Fibroblast of mammary gland (primary cell): ENCODE data around the gene IL13.

Source experiments
- DNase-seq: peaks from one replicate; pipeline ENCODE4 v3.0.0-alpha.2; 2010; ENCODE audit warnings: low read depth
- H3K4me3 ChIP-seq: 2 replicates; pipeline ENCODE4 v1.5.1; 2011; ENCODE audit warnings: low read depth, mild to moderate bottlenecking, low read length, moderate library complexity; ENCODE audit not compliant: control insufficient read depth
- CTCF ChIP-seq: conservative IDR thresholded peaks from 2 replicates; pipeline ENCODE4 v1.5.1; 2011; ENCODE audit warnings: low read depth, low read length, inconsistent platforms; ENCODE audit not compliant: control insufficient read depth, insufficient read depth

IL13 gene

GRCh38 chr5:132681983-132682382 lies 24.0 kb downstream of the IL13 start:
- no peak for TF ChIP-seq CTCF
- DNase-seq, result no peak
- no peak overlapping the region for H3K4me3 ChIP-seq

- no peak for TF ChIP-seq CTCF
- no peak overlapping the region for H3K4me3 ChIP-seq
- peak; percentile 33 for DNase-seq
Observed at GRCh38 chr5:132684491-132684890, 26.5 kb downstream of the IL13 start.

GRCh38 chr5:132684922-132685720 lies 27.1 kb downstream of the IL13 start:
- no peak overlapping the region for H3K4me3 ChIP-seq
- TF ChIP-seq CTCF, result no peak
- no peak for DNase-seq

GRCh38 chr5:132686193-132686592 lies 28.2 kb downstream of the IL13 start:
- DNase-seq, result no peak
- H3K4me3 ChIP-seq, result no peak overlapping the region
- no peak for TF ChIP-seq CTCF

GRCh38 chr5:132687995-132688394 lies 30.0 kb downstream of the IL13 start:
- H3K4me3 ChIP-seq, result no peak overlapping the region
- no peak for TF ChIP-seq CTCF
- DNase-seq, result no peak

- no peak overlapping the region for H3K4me3 ChIP-seq
- no peak for DNase-seq
- no peak for TF ChIP-seq CTCF
Observed at GRCh38 chr5:132688536-132689339, 30.8 kb downstream of the IL13 start.
